Muscle of arm (tissue), 14 donors: ENCODE data around the gene KLHL11. TPM values are rescaled to one million over a fixed set of nuclear protein-coding genes. Genes with fewer than 3 reads are reported as not detected.

Experiments
- DNase-seq: peaks from one replicate; pipeline ENCODE4 v3.0.0-alpha.2; 2013
- long read RNA-seq, 11 donors: transcript quantifications; one replicate each; lab custom pipeline, GENCODE V29; 2026
- polyA plus RNA-seq, 12 donors: library from polyadenylated mRNA; unstranded; fragments of 120-200 nt; gene quantifications; one replicate each; pipeline ENCODE4 v1.2.1, GENCODE V29; 2013; ENCODE audit not compliant: insufficient read length in 12 of 12

Gene KLHL11
- polyA plus RNA-seq, result 1 to 10 TPM in 11 of 12 donors, not detected in 1; 4.7 to 8.1 (median 6.3) TPM
- long read RNA-seq, donor 1, partial matches to known transcripts, result 0 of 1 reads
- long read RNA-seq, donor 1, other reads (novel, unspliced or antisense), result 0 of 1 reads
- long read RNA-seq, donor 2, partial matches to known transcripts, result 0 of 1 reads
- long read RNA-seq, donor 2, other reads (novel, unspliced or antisense), result 0 of 1 reads
- long read RNA-seq, donor 3, partial matches to known transcripts, result 0 of 1 reads
- long read RNA-seq, donor 3, other reads (novel, unspliced or antisense), result 0 of 1 reads
- long read RNA-seq, donor 4, partial matches to known transcripts, result 0 of 1 reads
- long read RNA-seq, donor 4, other reads (novel, unspliced or antisense), result 0 of 1 reads
- long read RNA-seq, donor 5, result 0 reads
- long read RNA-seq, donor 6, result 0 reads
- long read RNA-seq, donor 7, result 0 reads
- long read RNA-seq, donor 8, result 0 reads
- long read RNA-seq, donor 9, result 0 reads
- long read RNA-seq, donor 10, result 0 reads
- long read RNA-seq, donor 11, partial matches to known transcripts, result 0 of 1 reads
- long read RNA-seq, donor 11, other reads (novel, unspliced or antisense), result 0 of 1 reads

GRCh38 chr17:41864836-41865595 lies at the start of gene KLHL11:
TSS of gene KLHL11 (minus strand) at chr17:41865423. CDS start at chr17:41865370, 53 bp downstream.
- DNase-seq, result peak; percentile 88

GRCh38 chr17:41915020-41915419 lies 49.8 kb upstream of the KLHL11 start:
- DNase-seq, result no peak

GRCh38 chr17:41914358-41914766 lies 49.1 kb upstream of the KLHL11 start:
- no peak for DNase-seq

- DNase-seq, result no peak
Observed at GRCh38 chr17:41913798-41914197, 48.6 kb upstream of the KLHL11 start.

GRCh38 chr17:41912925-41913324 lies 47.7 kb upstream of the KLHL11 start:
- DNase-seq, result no peak

GRCh38 chr17:41910701-41911391 lies 45.6 kb upstream of the KLHL11 start:
- DNase-seq, result no peak

GRCh38 chr17:41909088-41909487 lies 43.9 kb upstream of the KLHL11 start:
- no peak for DNase-seq

GRCh38 chr17:41907633-41908539 lies 42.7 kb upstream of the KLHL11 start:
- DNase-seq, result no peak

GRCh38 chr17:41907185-41907556 lies 41.9 kb upstream of the KLHL11 start:
- DNase-seq, result no peak

- no peak for DNase-seq
Observed at GRCh38 chr17:41906465-41907184, 41.4 kb upstream of the KLHL11 start.

GRCh38 chr17:41905172-41905571 lies 39.9 kb upstream of the KLHL11 start:
- no peak for DNase-seq

- no peak for DNase-seq
Observed at GRCh38 chr17:41904242-41904841, 39.1 kb upstream of the KLHL11 start.

GRCh38 chr17:41901646-41902045 lies 36.4 kb upstream of the KLHL11 start:
- DNase-seq, result no peak

- no peak for DNase-seq
Observed at GRCh38 chr17:41896726-41897125, 31.5 kb upstream of the KLHL11 start.

GRCh38 chr17:41895617-41896016 lies 30.4 kb upstream of the KLHL11 start:
- peak; percentile 74 for DNase-seq

GRCh38 chr17:41894791-41895331 lies 29.6 kb upstream of the KLHL11 start:
- DNase-seq, result no peak

GRCh38 chr17:41893384-41893783 lies 28.2 kb upstream of the KLHL11 start:
- no peak for DNase-seq

- DNase-seq, result no peak
Observed at GRCh38 chr17:41892021-41892376, 26.8 kb upstream of the KLHL11 start.
